ENCODE data around the gene CAMSAP1. TPM values are rescaled to one million over a fixed set of nuclear protein-coding genes. Genes with fewer than 3 reads are reported as not detected.
A peak's percentile ranks its signal among the peaks of the same experiment; 100 is the strongest.

CAMSAP1 gene
- total and polyA plus RNA-seq, 9 of the 15 experiments (the other 6 are each of a cell fraction or from before 2014, with no cell fraction given) = 1.5 to 28.8 (median 14.3) TPM

DNA sequence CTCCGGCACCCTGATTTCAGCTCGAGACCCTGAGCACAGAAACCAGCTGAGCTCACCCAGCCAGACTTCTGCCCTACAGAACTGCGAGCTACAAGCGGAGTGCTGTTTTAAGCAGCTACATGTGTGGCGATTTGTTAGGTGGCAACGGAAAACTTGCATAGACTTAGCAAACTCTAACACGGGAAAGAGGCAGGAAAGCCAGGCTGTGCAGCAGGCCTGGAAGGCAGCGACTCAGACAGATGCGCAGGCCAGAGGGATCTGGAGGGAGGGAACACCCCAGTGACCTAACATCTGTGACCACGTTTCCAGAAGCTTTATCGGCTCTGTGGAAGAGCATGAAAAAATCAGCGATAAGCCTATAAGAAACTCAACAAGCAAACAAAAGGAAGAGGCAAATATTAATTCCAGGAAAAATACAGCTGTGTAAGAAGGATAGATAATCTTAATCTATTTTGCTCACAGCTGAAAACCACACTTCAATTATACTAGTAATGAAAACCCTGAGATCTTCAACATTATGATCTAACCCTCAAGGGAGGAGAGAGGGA, 42.9 kb upstream of the CAMSAP1 start (continued):
- TF ChIP-seq, protein P1, sequence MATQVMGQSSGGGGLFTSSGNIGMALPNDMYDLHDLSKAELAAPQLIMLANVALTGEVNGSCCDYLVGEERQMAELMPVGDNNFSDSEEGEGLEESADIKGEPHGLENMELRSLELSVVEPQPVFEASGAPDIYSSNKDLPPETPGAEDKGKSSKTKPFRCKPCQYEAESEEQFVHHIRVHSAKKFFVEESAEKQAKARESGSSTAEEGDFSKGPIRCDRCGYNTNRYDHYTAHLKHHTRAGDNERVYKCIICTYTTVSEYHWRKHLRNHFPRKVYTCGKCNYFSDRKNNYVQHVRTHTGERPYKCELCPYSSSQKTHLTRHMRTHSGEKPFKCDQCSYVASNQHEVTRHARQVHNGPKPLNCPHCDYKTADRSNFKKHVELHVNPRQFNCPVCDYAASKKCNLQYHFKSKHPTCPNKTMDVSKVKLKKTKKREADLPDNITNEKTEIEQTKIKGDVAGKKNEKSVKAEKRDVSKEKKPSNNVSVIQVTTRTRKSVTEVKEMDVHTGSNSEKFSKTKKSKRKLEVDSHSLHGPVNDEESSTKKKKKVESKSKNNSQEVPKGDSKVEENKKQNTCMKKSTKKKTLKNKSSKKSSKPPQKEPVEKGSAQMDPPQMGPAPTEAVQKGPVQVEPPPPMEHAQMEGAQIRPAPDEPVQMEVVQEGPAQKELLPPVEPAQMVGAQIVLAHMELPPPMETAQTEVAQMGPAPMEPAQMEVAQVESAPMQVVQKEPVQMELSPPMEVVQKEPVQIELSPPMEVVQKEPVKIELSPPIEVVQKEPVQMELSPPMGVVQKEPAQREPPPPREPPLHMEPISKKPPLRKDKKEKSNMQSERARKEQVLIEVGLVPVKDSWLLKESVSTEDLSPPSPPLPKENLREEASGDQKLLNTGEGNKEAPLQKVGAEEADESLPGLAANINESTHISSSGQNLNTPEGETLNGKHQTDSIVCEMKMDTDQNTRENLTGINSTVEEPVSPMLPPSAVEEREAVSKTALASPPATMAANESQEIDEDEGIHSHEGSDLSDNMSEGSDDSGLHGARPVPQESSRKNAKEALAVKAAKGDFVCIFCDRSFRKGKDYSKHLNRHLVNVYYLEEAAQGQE (IDR thresholded peaks at IDR 0.05; ENCODE audit: borderline replicate concordance) = no peak
- TF ChIP-seq, protein P1 (CRISPR knock-in tag; IDR thresholded peaks at IDR 0.05; ENCODE audit: low read depth) = no peak
- no peak for TF ChIP-seq BRF1 (IDR thresholded peaks at IDR 0.05; ENCODE audit: borderline replicate concordance, extremely low read depth, insufficient read length)
- no peak for TF ChIP-seq JUN (IDR thresholded peaks at IDR 0.05; ENCODE audit: borderline replicate concordance, low read depth, low read length)
- TF ChIP-seq JUN (CRISPR knock-in tag; IDR thresholded peaks at IDR 0.05; ENCODE audit: borderline replicate concordance) = no peak
- no peak for TF ChIP-seq TCFL5 (CRISPR knock-in tag; conservative IDR thresholded peaks at IDR 0.05)
- peak; percentile 68; the same call in 1 of the 2 replicates for TF ChIP-seq ZNF165 (CRISPR knock-in tag; IDR thresholded peaks at IDR 0.05; ENCODE audit: borderline replicate concordance)
- TF ChIP-seq ATF7 (IDR thresholded peaks at IDR 0.05) = peak; percentile 84
- TF ChIP-seq XRCC3 (IDR thresholded peaks at IDR 0.05) = no peak
- no peak for TF ChIP-seq STAT5B (CRISPR knock-in tag; IDR thresholded peaks at IDR 0.05)
- TF ChIP-seq TAF9B (IDR thresholded peaks at IDR 0.05; ENCODE audit: partially characterized antibody) = no peak
- TF ChIP-seq U2AF2 (optimal IDR thresholded peaks at IDR 0.05; ENCODE audit: low read depth, low read length) = no peak
- TF ChIP-seq TFAM (CRISPR knock-in tag; conservative IDR thresholded peaks at IDR 0.05) = no peak
- TF ChIP-seq ETV1 (tag; conservative IDR thresholded peaks at IDR 0.05; ENCODE audit: low read depth) = no peak; the same call in 1 of the 2 replicates
- no peak for TF ChIP-seq ZFPM2 (CRISPR knock-in tag; IDR thresholded peaks at IDR 0.05)
- no peak for TF ChIP-seq SNRNP70 (optimal IDR thresholded peaks at IDR 0.05; ENCODE audit: low read depth, low read length)
- TF ChIP-seq, protein P2, sequence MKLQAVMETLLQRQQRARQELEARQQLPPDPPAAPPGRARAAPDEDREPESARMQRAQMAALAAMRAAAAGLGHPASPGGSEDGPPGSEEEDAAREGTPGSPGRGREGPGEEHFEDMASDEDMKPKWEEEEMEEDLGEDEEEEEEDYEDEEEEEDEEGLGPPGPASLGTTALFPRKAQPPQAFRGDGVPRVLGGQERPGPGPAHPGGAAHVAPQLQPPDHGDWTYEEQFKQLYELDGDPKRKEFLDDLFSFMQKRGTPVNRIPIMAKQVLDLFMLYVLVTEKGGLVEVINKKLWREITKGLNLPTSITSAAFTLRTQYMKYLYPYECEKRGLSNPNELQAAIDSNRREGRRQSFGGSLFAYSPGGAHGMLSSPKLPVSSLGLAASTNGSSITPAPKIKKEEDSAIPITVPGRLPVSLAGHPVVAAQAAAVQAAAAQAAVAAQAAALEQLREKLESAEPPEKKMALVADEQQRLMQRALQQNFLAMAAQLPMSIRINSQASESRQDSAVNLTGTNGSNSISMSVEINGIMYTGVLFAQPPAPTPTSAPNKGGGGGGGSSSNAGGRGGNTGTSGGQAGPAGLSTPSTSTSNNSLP (IDR thresholded peaks at IDR 0.05; ENCODE audit: borderline replicate concordance, low read depth, low read length) = peak; percentile 98
- TF ChIP-seq TRIM28 (IDR thresholded peaks at IDR 0.05) = no peak
- no peak for TF ChIP-seq ZNF263 (CRISPR knock-in tag; IDR thresholded peaks at IDR 0.05; ENCODE audit: borderline replicate concordance)
